Measurements from ENCODE around the gene NAALADL2.
"Not testable (repeated sequence)": the region's sequence is repeated elsewhere in the genome, so short reads cannot be mapped to it uniquely, and the experiment has no call there.

NAALADL2 gene

DNA sequence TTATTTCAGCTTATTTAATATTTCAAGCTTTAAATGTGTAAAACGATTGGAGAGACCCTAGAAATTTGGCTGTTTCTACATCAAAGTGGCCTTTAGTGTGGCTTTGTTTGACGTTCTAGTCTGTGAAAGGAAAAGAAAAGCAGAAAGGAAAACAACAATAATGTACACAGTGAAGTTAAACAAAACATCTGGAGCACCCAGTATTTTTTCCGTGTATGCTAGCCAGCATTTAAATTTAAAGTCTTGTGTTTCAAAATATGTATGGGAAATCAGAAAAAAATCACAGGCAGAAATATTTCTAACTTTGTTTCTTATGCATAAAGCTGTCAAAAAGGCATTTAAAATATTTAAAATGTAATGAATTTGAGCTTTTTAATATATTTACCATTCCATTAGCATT, 218.1 kb downstream of the NAALADL2 start:
- DNase-seq, result no peak

DNA sequence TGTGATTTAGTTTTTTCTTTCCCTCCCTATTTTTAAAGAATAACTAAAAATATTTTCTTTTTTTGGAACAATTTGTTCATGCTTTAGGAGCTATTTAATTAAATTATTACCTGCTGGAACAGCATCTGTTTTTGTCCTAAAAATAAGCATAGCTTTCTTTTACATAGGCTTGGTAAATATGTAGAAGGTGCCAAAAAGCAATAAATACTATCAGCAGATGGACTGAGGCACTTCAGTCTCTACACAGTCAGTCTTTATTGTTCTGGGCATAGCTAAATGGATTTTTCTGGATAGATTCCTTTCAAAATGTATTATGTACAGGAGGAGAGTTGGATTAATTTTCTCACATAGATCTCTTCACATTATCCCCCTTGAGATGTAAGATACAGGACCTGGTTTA, 223.5 kb downstream of the NAALADL2 start:
- no peak for DNase-seq

DNA sequence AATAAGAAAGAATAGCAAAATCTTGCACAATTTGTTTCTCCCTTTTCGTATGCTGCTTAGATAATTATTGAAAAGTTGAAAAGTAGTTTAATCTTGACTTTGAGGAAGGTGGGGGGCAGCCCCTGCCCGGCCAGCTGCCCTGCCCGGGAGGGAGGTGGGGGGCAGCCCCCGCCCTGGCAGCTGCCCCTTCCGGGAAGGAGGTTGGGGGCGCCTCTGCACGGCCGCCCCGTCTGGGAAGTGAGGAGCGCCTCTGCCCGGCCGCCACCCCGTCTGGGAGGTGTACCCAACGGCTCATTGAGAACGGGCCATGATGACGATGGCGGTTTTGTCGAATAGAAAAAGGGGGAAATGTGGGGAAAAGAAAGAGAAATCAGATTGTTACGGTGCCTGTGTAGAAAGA, 228.0 kb downstream of the NAALADL2 start:
- not testable (repeated sequence) for DNase-seq

DNA sequence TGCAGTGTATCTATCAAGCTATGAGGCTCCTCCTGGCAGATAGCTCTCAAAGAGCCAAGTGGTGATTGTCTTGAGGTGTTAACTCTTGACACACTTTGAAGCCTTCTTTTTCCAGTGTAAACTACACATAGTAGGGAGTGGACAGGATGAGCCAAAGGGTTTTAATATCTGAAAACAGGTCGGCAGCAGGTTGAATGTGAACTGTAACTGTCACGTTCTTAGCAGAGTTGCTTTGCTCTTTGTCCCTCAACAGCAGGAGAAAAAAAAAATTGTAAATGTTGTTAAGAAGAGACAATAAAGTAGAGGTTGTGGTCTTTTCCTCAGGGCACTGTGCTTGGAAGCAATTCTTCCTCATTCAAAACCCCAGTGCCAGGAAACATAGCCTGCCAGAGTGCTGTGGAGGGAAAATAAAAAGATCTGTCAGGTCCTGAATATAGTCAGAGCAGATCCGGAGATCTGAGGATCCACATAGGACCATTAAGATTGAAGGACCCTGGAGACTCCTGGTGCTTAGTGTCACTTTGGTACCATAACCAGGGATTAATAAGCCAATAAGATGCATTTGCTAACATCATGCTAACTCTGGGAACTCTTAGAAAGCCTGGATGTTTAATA, 229.7 kb downstream of the NAALADL2 start:
- DNase-seq, result no peak

DNA sequence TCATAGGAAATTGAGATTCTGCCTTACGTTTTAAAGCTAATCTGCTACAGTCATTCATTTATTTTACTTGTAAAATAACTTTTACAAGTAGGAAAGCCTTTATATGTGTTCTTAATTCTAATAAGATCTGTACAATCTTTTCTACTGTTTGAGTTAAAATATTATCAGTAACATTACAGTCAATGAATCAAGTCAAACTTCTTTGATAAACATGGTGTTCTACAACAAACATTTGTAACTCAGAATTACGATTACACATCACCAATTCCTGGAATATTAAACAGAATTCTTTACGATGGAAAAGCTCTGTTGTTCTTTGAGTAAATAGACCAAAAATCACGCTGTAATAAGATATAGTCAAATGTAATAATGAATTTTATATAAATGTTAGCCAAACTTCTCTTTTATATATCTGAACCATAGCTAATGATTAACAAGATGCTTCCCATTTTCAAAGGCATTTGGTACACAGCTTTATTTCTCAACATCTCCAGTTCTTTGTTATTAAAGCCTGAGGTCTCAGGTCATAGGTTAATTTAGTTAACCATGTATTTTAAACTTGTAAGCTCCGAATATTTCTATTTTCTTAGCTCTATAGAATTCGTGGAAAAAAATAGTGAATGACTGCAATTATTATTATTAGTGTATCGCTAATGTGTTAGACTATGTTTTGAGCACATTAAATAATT, 232.4 kb downstream of the NAALADL2 start:
- no peak for DNase-seq

DNA sequence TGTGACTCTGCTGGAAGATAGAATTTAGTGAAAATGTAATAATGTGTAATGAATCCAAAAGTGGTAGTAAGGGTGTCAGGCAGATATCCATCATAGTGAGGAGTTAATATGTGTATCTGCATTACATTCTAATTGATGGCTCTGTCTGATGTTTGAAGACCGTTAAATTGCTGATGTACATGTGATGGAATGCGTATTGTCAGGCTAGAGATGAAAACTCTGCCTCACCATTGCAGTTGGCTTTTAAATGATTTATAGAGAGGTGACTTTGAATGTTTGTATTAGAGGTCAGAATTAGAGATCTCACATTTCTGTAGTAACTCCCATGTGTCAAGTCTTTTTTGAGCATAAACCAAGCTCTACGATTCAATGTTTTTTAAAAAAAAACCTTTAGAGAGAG, 234.6 kb downstream of the NAALADL2 start:
- no peak for DNase-seq

DNA sequence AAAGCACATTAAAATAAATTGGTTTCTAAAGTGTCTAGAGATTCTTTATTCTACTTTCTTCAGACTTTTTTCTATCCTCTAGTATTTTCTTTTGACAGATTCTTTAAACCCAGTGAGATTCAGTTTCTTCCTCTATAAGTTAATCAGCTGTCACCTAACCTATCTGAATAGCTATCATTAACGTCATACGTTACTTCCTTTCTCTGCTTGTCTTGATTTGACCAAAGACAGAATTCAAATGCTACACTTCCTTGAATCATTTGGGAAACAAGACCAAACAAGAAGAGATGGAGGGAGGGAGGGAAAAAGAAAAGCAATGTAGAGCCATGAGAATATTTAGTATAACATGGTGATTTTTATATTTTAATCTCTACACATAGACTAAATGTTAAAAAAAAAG, 235.2 kb downstream of the NAALADL2 start:
- no peak for DNase-seq

DNA sequence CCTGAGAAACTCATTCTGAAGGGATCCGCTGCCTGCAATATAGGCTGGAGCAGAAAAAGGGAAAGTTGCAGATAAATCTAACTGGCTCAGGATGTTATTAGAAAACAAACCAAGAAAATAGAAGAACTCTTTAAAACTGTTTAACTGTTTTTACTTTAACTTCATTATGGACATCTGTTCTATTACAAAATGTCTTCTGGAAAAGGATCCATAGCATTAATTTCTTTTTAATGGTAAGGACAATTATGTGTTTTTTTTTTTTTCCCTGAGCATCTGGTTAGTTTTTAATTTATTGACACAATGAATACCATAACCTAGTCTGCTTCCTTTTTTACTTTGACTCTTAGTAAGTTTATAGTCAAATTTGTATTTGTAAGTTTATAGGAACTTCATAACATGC, 239.5 kb downstream of the NAALADL2 start:
- no peak for DNase-seq

DNA sequence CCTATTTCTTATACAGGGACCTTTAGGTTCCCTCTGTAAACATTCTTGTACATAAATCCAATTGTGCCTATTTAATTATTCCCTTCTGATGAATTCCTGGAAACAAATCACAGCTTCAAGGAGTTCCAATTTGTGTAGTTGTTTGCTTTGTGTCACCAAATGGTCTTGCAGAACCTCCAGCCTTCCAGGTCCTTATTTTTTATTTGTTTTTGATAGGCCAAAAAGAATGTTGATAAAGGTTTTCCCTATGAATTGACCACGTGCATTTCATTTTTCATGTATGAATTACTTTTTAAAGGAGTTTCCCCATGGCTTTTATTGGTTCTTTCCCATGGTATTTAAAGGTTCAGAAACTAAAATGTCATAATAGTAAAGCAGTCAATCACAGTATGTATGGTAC, 243.0 kb downstream of the NAALADL2 start:
- no peak for DNase-seq

DNA sequence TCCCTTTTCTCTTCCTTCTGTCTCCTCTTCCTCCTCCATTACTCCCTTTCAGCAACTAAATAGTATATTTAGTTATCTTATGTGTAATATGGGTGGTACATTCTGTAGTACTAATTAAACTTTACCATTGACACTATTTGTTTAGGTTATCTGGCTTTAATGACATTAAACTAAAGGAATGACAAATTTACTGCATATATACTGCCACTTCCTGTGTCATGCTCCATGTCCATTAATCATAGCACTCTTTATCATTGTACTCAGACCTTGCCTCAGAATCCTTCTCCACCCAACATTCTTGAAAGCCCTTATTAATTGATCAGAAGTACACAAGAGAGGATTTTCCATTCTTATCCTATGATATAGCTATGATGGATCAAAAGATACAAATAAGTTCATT, 244.2 kb downstream of the NAALADL2 start:
- no peak for DNase-seq

DNA sequence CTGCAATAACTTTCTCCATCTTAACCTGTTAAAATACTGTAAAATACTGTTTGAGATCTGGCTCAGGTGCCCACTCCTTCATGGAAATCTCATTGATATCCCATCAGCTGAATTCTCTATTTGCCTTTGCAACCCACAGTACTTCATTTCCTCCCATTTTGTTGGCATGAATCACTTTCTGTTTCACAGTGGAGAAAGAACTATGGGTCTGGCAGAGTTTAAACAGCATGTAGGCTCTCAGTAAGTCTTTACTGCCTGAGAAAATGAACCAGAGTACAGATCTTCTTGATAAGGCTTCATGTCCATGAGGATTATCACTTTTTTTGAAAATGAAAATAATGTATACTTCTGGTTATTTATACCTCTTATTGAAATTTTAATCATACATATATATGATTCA, 245.9 kb downstream of the NAALADL2 start:
- no peak for DNase-seq

DNA sequence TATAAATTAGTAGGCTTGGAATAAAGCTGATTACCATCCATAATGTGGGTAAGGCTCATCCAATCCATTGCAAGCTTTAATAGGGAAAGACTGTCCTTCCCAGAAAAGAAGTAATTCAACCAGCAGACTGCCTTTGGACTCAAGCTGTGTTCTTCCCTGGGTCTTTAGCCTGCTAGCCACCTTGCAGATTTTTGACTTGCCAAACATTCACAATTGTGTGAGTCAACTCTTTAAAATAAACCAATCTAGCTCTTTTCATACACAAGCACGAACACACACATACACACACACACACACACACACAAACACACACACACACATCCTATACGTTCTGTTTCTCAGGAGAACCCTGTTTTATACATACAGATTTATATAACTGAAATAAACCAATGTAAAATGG, 248.1 kb downstream of the NAALADL2 start:
- DNase-seq, result no peak

DNA sequence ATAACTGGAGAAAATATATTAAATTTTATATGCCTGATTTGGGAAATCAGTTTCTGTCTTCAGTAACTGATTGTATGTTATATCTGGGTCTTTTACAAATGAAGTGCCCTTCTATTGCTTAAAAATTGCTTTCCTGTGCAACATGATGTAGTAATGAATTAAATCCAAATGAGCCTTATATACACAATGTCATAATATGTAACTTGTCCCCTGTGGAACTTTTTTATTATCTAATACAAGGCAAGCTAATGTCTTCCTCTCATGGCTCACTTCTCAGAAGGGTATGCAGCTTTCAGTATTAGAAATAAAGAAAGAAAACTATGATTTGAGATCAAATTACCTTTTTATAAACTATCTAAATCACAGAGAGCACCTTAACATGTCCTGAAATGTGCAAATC, 248.9 kb downstream of the NAALADL2 start:
- no peak for DNase-seq

DNA sequence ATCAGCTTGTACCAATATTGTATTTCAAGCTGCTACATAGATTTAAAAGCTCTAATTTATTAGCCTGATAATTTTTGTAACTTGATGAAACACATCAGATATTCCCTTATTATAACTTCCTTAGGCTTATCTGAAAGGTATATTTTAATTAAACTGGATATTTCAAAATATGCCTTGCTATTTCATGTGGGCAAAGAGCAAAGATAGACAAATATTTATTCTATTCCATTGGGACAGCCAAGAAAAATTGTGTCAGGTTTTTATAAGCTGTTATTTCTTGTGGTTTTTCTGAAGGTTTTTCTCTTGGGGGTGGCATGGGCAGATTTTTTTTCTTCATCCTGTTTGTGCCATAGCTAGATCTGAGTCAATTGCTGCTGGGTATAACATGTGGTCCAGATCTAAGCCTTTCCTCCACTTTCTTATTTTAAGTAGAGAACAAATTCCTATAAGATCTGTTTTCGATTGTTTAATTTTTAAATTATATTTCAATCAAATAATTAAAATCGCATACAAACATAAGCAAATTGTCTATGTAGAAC, 249.5 kb downstream of the NAALADL2 start:
- DNase-seq, result no peak

DNA sequence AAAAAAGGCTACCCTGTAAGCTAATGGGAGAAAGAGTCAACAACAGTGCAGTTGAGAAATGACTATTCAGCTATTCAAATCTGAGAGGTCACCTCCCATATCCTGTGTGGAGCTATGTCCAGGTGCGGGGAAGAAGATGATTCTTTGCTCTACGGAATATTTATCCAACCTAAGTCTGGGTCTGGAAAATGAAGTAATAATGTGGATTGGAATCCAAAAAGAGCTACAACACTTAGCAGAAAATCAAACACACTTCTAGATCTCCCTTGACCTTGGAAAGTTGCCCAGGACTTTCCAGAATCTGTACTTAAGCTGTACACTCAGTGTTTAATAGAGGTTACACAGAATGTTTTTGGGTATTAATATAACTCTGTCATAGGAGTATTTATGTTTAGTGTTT, 251.9 kb downstream of the NAALADL2 start:
- DNase-seq, result no peak

DNA sequence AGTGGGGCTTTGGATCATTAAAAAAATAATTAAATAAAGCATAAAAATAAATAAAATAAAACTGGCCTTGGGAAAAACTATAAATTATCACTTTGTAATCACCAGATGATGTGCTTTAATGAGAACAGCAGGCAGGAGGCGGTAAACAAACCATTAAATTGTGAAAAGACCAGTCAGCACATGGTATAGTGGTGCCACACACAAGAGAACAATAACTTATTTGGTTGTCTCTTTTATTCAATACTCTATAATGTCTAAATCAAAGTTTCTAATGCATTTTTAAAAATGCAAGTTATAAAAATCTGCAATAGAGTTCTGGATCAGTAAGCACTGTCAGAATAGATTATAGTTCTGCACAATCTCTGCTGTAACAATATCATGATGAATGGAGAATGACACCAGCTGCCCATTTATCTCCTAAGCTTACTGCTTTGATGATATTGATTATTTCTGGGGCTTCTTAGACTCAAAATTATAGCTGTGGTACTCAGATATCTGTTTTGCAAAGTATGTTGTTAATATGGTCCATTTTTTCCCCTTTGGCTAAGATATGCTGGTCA, 259.3 kb downstream of the NAALADL2 start:
- DNase-seq, result no peak

DNA sequence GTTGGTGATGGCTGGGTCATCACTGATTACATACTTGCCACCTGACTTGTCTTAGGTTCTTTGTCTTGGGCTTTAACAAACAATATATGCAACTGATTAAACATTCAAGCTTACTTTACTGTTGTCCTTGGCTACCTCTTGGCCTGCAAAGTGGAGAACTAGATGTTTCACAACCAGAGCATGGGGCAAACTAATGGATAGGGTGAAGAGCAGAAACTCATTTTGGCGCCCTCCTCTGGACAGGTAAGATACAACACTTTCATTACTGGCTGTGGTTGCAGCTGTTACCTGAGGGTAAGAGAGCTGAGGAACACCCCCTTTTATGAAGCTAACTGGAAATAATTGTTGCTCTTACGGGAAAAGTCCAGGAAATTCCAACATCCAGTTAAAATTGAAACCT, 262.1 kb downstream of the NAALADL2 start:
- DNase-seq, result no peak

DNA sequence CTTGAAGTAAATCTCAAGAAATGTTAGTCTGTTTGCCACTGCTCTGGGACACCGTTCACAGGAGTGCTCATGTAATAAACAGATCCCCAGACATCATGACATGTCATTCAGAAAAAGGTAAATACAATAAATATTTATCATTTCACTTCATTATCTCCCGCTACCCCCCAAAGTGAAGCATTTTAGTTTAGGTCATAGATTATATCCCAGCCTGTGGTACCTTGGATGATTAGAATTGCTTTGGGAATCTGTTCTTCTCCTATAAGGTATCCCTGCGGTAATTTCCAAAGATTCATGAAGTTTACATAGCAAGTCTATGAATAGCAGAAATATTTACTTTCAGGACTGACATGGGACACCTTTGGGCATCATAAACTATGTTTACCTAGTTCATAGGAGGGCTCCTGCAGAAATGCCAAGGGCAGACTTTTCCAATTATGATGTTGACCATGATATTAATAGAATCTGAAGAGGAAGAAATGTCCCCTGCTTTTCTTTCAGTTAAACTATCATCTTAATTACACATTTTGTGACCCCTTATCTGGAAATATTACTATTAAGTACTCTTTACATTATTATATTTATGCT, 268.0 kb downstream of the NAALADL2 start:
- DNase-seq, result no peak

DNA sequence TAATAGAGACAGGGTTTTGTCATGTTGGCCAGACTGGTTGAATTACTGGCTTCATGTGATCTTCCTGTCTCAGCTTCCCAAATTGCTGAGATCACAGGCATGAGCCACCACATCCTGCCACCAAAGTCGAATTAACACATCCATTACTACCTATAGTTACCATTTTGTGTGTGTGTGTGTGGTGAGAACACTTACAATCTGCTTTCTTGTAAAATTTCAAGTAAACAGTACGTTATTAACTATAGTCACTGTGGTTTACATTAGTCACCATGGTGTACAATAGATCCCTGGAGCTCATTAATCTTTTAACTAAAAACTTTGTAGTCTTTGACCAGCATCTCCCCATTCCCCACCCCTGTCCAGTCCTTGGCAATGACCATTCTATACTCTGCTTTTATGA, 270.0 kb downstream of the NAALADL2 start:
- DNase-seq, result no peak

DNA sequence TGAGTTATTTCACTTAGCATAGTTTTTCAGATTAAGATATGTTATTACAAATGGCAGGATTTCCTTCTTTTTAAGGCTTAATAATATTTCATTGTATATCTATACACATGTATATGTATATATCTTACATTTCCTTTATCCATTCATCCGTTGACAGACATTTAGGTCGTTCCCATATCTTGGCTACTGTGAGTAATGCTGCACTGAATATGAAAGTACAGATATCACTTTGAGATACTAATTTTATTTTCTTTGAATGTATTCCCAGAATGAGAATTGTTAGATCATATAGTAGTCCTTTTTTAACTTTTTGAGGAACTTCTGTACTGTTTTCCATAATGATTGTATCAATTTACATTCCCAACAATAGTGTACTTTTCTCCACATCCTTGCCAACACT, 270.4 kb downstream of the NAALADL2 start:
- no peak for DNase-seq

DNA sequence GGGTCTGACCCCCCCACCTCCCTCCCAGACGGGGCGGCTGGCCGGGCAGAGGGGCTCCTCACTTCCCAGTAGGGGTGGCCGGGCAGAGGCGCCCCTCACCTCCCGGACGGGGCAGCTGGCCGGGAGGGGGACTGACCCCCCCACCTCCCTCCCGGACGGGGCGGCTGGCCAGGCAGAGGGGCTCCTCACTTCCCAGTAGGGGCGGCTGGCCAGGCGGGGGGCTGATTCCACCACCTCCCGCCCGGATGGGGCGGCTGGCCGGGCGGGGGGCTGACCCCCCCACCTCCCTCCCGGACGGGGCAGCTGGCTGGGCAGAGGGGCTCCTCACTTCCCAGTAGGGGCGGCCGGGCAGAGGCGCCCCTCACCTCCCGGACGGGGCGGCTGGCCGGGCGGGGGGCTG, 272.7 kb downstream of the NAALADL2 start:
- DNase-seq, result not testable (repeated sequence)

DNA sequence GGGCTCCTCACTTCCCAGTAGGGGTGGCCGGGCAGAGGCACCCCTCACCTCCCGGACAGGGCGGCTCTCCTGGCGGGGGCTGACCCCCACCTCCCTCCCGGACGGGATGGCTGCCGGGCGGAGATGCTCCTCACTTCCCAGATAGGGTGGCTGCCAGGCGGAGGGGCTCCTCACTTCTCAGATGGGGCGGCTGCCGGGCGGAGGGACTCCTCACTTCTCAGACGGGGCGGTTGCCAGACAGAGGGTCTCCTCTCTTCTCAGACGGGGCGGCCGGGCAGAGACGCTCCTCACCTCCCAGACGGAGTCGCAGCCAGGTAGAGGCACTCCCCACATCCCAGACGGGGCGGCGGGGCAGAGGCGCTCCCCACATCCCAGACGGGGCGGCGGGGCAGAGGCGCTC, 273.6 kb downstream of the NAALADL2 start:
- DNase-seq, result not testable (repeated sequence)

DNA sequence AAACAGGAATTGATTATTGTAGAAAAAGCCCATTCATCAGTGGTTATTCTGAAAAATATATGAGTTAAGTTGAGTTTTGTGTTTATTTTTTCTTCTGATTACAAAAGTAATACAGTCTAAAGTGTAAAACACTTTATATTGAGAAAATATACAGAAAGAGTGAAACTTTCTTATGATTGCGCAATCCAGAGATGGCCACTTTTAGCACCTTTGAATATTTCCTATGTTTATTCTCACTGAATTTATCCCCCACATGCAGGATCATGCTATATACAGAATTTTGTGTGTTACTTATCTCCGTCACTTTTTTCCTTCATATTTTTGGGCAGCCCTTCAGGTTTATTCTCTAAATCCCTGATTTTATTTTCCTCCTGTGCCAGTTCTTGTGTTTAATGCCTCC, 285.2 kb downstream of the NAALADL2 start:
- no peak for DNase-seq

DNA sequence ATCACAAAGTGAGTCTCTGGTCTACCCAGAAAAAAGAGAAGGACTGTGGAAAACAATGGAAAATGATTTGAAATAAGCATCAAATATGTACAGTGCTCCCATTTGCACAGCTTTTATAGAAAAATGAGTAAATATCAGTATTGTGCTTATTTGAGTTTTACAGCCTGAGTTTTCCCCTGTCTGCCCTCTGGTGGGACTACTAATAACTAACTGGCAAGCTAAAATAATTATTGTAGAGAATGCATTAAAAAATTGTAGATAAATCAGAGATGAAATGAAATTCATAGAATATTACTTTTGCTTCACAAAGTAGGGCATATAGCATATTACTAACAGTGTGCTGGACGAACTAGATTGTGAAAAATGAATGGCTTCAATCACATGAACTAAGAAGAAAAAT, 287.1 kb downstream of the NAALADL2 start:
- no peak for DNase-seq
